Fibroblast of the aortic adventitia (primary cell): Measurements from ENCODE around the gene BBS9. TPM values are rescaled to one million over a fixed set of nuclear protein-coding genes. Genes with fewer than 3 reads are reported as not detected.

Experiments
- DNase-seq: peaks from one replicate; pipeline ENCODE4 v3.0.0-alpha.2; 2010; ENCODE audit warnings: low read depth
- H3K4me3 ChIP-seq: 2 replicates; pipeline ENCODE4 v1.5.1; 2011; ENCODE audit warnings: low read depth, mild to moderate bottlenecking, control low read depth, low read length, moderate library complexity
- total RNA-seq: library from RNA; depleted of rRNA; stranded (reverse); fragments of >200 nt; gene quantifications from 2 replicates; pipeline ENCODE4 v1.2.3, GENCODE V29; 2012; ENCODE audit warnings: low replicate concordance
- TF ChIP-seq, protein P1 (sequence below): IDR thresholded peaks from 2 replicates; pipeline ENCODE4 v1.5.1; 2011; ENCODE audit warnings: mild to moderate bottlenecking, low read length, control low read depth, inconsistent platforms; ENCODE audit not compliant: insufficient read depth

Gene BBS9
- total RNA-seq, 1 donor = 26.8 TPM

DNA sequence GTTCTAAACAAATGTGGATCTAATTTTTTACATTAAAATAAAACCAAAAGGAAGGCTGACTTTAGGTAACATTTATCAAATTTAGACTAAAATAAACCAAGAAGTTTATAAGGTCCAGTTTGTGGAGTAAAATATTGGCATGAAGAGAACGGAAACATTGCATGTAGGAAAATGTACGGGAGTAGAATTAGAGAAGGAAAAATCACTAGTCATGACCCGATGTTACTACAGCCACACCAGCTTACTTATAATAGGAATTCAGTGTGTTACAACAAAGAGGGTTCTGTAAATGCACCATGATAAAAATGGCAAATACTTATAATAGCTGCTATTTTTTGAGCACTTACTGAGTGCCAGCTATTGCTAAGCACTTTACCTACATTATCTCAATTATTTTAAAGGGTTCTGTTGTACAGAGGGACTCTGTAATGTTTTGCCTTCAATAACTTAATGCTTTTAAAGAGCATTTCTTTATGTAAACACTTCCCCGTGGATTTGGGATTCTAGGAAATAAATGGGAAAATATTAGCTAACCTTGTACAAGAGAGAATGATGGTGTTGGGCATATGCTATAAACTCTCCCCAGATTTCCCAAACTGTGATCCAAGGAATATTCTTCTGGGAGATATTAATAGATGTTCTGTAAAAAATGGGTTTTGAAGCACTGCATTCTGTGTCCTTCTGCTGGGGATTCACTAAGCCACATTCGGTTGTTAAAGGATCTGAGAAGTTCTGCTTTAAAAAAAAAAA, 296.7 kb downstream of the BBS9 start:
- DNase-seq = no peak
- no peak overlapping the region for H3K4me3 ChIP-seq
- TF ChIP-seq, protein P1, sequence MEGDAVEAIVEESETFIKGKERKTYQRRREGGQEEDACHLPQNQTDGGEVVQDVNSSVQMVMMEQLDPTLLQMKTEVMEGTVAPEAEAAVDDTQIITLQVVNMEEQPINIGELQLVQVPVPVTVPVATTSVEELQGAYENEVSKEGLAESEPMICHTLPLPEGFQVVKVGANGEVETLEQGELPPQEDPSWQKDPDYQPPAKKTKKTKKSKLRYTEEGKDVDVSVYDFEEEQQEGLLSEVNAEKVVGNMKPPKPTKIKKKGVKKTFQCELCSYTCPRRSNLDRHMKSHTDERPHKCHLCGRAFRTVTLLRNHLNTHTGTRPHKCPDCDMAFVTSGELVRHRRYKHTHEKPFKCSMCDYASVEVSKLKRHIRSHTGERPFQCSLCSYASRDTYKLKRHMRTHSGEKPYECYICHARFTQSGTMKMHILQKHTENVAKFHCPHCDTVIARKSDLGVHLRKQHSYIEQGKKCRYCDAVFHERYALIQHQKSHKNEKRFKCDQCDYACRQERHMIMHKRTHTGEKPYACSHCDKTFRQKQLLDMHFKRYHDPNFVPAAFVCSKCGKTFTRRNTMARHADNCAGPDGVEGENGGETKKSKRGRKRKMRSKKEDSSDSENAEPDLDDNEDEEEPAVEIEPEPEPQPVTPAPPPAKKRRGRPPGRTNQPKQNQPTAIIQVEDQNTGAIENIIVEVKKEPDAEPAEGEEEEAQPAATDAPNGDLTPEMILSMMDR = no peak

- no peak overlapping the region for H3K4me3 ChIP-seq
- TF ChIP-seq, protein P1 = no peak
- DNase-seq = no peak
These were observed 299.1 kb downstream of the BBS9 start for GRCh38 chr7:33428415-33428814.

- TF ChIP-seq, protein P1 = no peak
- DNase-seq = no peak
- no peak overlapping the region for H3K4me3 ChIP-seq
These were observed 302.2 kb downstream of the BBS9 start for GRCh38 chr7:33431543-33431942.

DNA sequence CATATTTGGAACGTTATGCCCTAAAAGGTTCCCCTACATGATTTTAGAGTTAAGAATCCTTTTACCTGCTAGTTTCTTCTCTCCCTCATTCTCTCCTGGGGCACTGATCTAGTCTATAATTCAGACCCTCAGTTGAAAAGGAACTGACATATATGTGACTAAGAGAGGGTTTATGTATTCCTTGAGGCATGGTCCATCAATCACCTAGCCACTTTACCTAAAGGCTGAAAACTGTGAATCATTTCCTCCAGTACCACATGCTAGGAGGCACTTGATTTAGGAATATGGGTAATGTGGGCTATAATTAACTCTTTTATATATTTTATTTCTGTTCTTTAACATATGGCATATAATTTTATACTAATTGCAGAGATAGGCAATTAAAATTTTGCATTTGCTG, 303.5 kb downstream of the BBS9 start:
- no peak overlapping the region for H3K4me3 ChIP-seq
- TF ChIP-seq, protein P1 = no peak
- DNase-seq = no peak

- no peak overlapping the region for H3K4me3 ChIP-seq
- no peak for DNase-seq
- TF ChIP-seq, protein P1 = no peak
These were observed 304.0 kb downstream of the BBS9 start for GRCh38 chr7:33433357-33433756.

DNA sequence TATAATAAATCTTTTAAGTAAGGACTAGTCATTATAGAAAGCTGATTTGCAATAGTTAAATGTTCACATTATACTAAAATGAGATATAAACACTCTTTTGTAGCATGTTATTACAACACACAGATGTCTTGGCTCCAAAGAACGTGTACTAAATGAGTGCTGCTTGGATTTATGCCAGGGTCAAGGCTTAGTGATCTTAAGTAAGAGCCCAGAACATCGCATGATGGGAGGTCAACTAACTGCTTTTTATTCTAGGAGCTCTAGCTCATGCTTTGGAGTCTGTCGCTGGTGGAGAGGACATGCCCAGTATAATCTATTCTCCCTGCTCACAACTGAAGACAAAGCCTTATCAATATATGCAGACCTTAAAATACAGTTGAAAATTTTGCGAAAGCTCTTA, 315.1 kb downstream of the BBS9 start:
- TF ChIP-seq, protein P1 = no peak
- DNase-seq = peak; percentile 56
- no peak overlapping the region for H3K4me3 ChIP-seq

DNA sequence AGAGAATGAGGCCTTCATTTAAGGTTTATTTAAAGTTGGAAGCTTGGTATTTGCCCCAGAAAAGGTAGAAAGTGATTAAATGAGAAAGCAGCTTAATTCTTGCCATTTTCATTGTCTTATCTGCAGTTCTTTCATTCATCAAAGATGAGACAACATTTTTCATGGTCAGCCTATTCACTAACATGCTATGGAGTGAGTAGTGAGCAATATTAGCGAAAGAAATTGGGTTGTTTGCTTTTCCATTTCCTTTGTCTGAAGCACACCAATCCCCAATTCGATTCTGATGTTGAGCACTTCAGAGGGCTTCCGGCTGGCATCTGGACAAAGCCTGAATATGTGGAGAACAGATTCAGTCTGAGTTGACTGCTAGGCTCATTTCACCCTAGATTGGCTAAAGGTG, 317.2 kb downstream of the BBS9 start:
- H3K4me3 ChIP-seq = no peak overlapping the region
- DNase-seq = no peak
- TF ChIP-seq, protein P1 = no peak
